Measurements from ENCODE around the gene PTPN14. TPM values are rescaled to one million over a fixed set of nuclear protein-coding genes. Genes with fewer than 3 reads are reported as not detected.

PTPN14 gene
- total and polyA plus RNA-seq, 8 donors = 14.9 to 38.0 (median 17.9) TPM

DNA sequence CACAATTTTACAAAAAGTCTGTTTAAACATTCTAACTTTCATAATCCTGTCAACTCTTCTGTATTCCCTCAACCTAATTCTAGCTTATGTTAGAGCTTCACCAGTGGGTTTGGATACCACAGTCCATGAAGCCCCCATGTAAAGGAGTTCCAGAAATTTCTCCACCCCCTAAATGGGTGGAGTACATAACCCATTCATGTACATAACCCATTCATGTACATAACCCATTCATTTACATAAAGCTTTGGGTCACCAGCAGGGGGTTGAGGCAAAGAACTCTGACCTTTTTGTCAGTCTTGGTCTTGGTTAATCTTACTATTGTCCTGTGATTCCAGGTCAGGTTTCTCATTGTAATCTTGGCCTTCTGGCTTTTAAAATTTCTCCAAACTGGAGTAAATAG, 208.9 kb downstream of the PTPN14 start:
- Histone ChIP-seq H3K27me3 (no peaks in the 10 kb centered on the region), H3K27ac (no peak overlapping the region), H3K4me1 (peaks cover under 1 to 4% of the 10 kb centered on the region in 2 donors), H3K9me3 (peaks cover 0 to 1% of the 10 kb centered on the region in 2 donors), H3K36me3 (no peaks in the 10 kb centered on the region), H3K4me3 (no peak overlapping the region)
- no peak for ATAC-seq
- intact Hi-C loops (cut with DNase I) = no loop called here
- DNase-seq = no peak
- TF ChIP-seq, protein P1, sequence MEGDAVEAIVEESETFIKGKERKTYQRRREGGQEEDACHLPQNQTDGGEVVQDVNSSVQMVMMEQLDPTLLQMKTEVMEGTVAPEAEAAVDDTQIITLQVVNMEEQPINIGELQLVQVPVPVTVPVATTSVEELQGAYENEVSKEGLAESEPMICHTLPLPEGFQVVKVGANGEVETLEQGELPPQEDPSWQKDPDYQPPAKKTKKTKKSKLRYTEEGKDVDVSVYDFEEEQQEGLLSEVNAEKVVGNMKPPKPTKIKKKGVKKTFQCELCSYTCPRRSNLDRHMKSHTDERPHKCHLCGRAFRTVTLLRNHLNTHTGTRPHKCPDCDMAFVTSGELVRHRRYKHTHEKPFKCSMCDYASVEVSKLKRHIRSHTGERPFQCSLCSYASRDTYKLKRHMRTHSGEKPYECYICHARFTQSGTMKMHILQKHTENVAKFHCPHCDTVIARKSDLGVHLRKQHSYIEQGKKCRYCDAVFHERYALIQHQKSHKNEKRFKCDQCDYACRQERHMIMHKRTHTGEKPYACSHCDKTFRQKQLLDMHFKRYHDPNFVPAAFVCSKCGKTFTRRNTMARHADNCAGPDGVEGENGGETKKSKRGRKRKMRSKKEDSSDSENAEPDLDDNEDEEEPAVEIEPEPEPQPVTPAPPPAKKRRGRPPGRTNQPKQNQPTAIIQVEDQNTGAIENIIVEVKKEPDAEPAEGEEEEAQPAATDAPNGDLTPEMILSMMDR (IDR thresholded peaks at IDR 0.05) = no peak

DNA sequence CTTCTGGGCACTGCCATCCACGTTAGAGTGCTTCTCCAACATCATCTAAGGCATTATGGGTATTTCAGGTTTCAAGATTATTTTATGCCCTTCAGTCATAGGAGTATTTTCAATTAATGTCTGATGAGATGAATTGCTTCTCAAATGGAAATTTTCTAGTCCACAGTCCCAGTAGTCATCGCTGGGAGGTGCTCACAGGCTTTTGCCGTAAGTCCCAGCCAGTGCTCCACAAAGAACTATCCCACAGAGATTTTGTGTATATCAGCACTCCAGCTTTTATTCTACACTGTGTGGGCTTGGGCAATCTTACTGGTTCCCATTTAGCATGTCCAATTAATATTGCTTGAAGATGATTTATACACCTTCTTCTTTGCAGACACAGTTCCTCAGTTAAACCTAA, 209.5 kb downstream of the PTPN14 start:
- Histone ChIP-seq H3K36me3 (no peaks in the 10 kb centered on the region), H3K27ac (no peak overlapping the region), H3K4me3 (no peak overlapping the region), H3K4me1 (peaks cover 3 to 4% of the 10 kb centered on the region in 2 donors), H3K27me3 (no peaks in the 10 kb centered on the region), H3K9me3 (peaks cover 0 to 1% of the 10 kb centered on the region in 2 donors)
- intact Hi-C loops (cut with DNase I) = no loop called here
- TF ChIP-seq, protein P1 (IDR thresholded peaks at IDR 0.05) = no peak
- ATAC-seq = no peak
- DNase-seq = no peak

DNA sequence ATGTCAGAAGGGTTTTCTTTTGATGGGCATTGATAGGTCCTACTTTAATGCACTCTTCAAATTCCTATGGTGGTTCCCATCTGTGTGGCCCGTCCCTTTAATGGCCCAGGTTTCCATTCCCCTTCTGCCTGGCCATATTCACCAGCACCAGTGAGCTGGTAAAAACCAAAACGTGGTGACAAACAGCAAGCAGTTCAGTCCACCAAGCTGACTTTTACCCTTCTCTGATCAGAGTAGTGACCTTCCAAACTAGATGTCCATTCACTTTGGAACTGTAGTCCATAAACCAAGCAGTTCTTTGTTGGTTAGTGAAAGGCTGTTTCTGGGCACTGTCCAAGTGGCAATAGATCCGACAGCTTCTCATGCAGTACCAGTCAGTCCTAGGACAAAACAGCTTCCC, 209.9 kb downstream of the PTPN14 start:
- peaks cover 0 to 1% of the 10 kb centered on the region in 2 donors for H3K9me3 ChIP-seq
- intact Hi-C loops (cut with DNase I) = no loop called here
- TF ChIP-seq, protein P1 (IDR thresholded peaks at IDR 0.05) = no peak
- H3K4me1 ChIP-seq = peaks cover 3 to 6% of the 10 kb centered on the region in 2 donors
- no peak overlapping the region for H3K27ac ChIP-seq
- no peaks in the 10 kb centered on the region for H3K36me3 ChIP-seq
- no peak for ATAC-seq
- H3K4me3 ChIP-seq = no peak overlapping the region
- DNase-seq = no peak
- no peaks in the 10 kb centered on the region for H3K27me3 ChIP-seq

DNA sequence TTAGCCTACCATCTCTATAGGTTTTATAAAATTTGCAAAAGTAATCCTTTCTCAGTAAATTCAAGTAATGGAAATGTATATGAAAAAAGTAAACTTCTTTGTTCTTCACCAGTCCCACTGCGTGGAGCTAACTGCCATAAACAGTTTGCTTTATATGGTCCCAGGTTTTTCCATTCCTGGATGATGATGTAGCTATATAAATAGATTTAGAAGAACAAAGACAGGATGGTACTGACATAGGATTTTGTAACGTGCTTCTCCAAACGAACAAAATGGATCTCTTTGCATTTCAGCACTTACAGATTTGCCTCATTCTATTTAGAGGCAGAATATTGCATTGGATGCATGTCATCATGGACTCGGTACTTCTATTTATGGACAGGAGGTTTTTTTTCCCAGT, 213.2 kb downstream of the PTPN14 start:
- TF ChIP-seq, protein P1 (IDR thresholded peaks at IDR 0.05) = no peak
- no peak overlapping the region for H3K27ac ChIP-seq
- no peaks in the 10 kb centered on the region for H3K9me3 ChIP-seq
- peaks cover 3 to 6% of the 10 kb centered on the region in 2 donors for H3K4me1 ChIP-seq
- H3K27me3 ChIP-seq = no peaks in the 10 kb centered on the region
- H3K4me3 ChIP-seq = no peak overlapping the region
- peaks cover 0 to 8% of the 10 kb centered on the region in 2 donors for H3K36me3 ChIP-seq
- no peak for DNase-seq
- intact Hi-C loops (cut with DNase I) = no loop called here
- no peak for ATAC-seq

DNA sequence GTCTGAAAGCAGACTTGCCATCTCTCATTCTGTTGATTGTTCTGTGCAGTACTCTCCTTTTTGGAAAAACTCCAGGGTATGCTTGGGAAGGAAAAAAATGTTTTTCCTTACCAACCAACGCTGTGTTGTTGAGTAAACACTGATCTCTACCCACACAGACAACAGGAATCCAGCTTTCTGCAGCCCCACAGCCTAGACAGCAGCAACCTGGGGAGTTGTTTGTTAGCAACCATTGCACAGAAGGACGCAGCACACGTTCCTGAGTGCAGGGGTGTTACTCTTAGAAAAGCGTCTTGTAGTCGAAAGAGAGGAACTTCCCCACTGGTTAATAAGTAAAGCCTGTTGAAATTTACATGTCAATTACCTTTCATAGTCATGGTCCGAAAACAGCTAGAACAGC, 213.9 kb downstream of the PTPN14 start:
- no peak overlapping the region for H3K4me3 ChIP-seq
- DNase-seq = peak in 2 of 4 donors; percentile 29 to 56
- H3K4me1 ChIP-seq = peaks cover 3 to 6% of the 10 kb centered on the region in 2 donors
- peaks cover 0 to 8% of the 10 kb centered on the region in 2 donors for H3K36me3 ChIP-seq
- intact Hi-C loops (cut with DNase I) = no loop called here
- ATAC-seq = peak; percentile 88
- H3K27ac ChIP-seq = no peak overlapping the region
- no peaks in the 10 kb centered on the region for H3K27me3 ChIP-seq
- no peaks in the 10 kb centered on the region for H3K9me3 ChIP-seq
- TF ChIP-seq, protein P1 (IDR thresholded peaks at IDR 0.05) = no peak
